Measurements from ENCODE around the gene SRGAP2C. TPM values are rescaled to one million over a fixed set of nuclear protein-coding genes. Genes with fewer than 3 reads are reported as not detected.
"Not testable (repeated sequence)": the region's sequence is repeated elsewhere in the genome, so short reads cannot be mapped to it uniquely, and the experiment has no call there.

SRGAP2C gene
- total RNA-seq, 1 donor from 2014 or later, result 34.2 TPM

GRCh38 chr1:121161199-121161901 lies 23.4 kb upstream of the SRGAP2C start:
- H3K4me1 Mint-ChIP-seq (ENCODE audit: low read depth); H3K27ac Mint-ChIP-seq (ENCODE audit: unreplicated experiment); H3K9me3 Mint-ChIP-seq (ENCODE audit: low read depth); H3K4me3 Mint-ChIP-seq (ENCODE audit: unreplicated experiment); H3K27me3 Mint-ChIP-seq (ENCODE audit: low read depth); H3K36me3 Mint-ChIP-seq (ENCODE audit: low read depth); DNase-seq (ENCODE audit: low spot score): not testable (repeated sequence)

GRCh38 chr1:121163850-121164757 lies 20.7 kb upstream of the SRGAP2C start:
- H3K4me1 Mint-ChIP-seq (ENCODE audit: low read depth); H3K27ac Mint-ChIP-seq (ENCODE audit: unreplicated experiment); DNase-seq (ENCODE audit: low spot score); H3K27me3 Mint-ChIP-seq (ENCODE audit: low read depth); H3K36me3 Mint-ChIP-seq (ENCODE audit: low read depth); H3K4me3 Mint-ChIP-seq (ENCODE audit: unreplicated experiment); H3K9me3 Mint-ChIP-seq (ENCODE audit: low read depth): not testable (repeated sequence)

GRCh38 chr1:121165296-121165695 lies 19.5 kb upstream of the SRGAP2C start:
- not testable (repeated sequence) for H3K36me3 Mint-ChIP-seq (ENCODE audit: low read depth); H3K27me3 Mint-ChIP-seq (ENCODE audit: low read depth); H3K27ac Mint-ChIP-seq (ENCODE audit: unreplicated experiment); DNase-seq (ENCODE audit: low spot score); H3K4me1 Mint-ChIP-seq (ENCODE audit: low read depth); H3K4me3 Mint-ChIP-seq (ENCODE audit: unreplicated experiment); H3K9me3 Mint-ChIP-seq (ENCODE audit: low read depth)

GRCh38 chr1:121167225-121167738 lies 17.5 kb upstream of the SRGAP2C start:
- not testable (repeated sequence) for H3K4me1 Mint-ChIP-seq (ENCODE audit: low read depth)

GRCh38 chr1:121168152-121168668 lies 16.6 kb upstream of the SRGAP2C start:
- not testable (repeated sequence) for H3K27me3 Mint-ChIP-seq (ENCODE audit: low read depth); H3K27ac Mint-ChIP-seq (ENCODE audit: unreplicated experiment); H3K9me3 Mint-ChIP-seq (ENCODE audit: low read depth); H3K4me3 Mint-ChIP-seq (ENCODE audit: unreplicated experiment); DNase-seq (ENCODE audit: low spot score); H3K36me3 Mint-ChIP-seq (ENCODE audit: low read depth); H3K4me1 Mint-ChIP-seq (ENCODE audit: low read depth)

More at GRCh38 chr1:121167225-121167738, 17.5 kb upstream of the SRGAP2C start:
- not testable (repeated sequence) for H3K9me3 Mint-ChIP-seq (ENCODE audit: low read depth); H3K27me3 Mint-ChIP-seq (ENCODE audit: low read depth); DNase-seq (ENCODE audit: low spot score); H3K4me3 Mint-ChIP-seq (ENCODE audit: unreplicated experiment); H3K27ac Mint-ChIP-seq (ENCODE audit: unreplicated experiment); H3K36me3 Mint-ChIP-seq (ENCODE audit: low read depth)

GRCh38 chr1:121176649-121177048 lies 8.1 kb upstream of the SRGAP2C start:
- H3K4me3 Mint-ChIP-seq (ENCODE audit: unreplicated experiment); H3K36me3 Mint-ChIP-seq (ENCODE audit: low read depth); H3K27me3 Mint-ChIP-seq (ENCODE audit: low read depth); DNase-seq (ENCODE audit: low spot score); H3K9me3 Mint-ChIP-seq (ENCODE audit: low read depth); H3K4me1 Mint-ChIP-seq (ENCODE audit: low read depth); H3K27ac Mint-ChIP-seq (ENCODE audit: unreplicated experiment): not testable (repeated sequence)

- H3K27me3 Mint-ChIP-seq (ENCODE audit: low read depth); H3K4me1 Mint-ChIP-seq (ENCODE audit: low read depth); H3K9me3 Mint-ChIP-seq (ENCODE audit: low read depth); H3K36me3 Mint-ChIP-seq (ENCODE audit: low read depth); H3K4me3 Mint-ChIP-seq (ENCODE audit: unreplicated experiment); H3K27ac Mint-ChIP-seq (ENCODE audit: unreplicated experiment); DNase-seq (ENCODE audit: low spot score): not testable (repeated sequence)
Measured at GRCh38 chr1:121178197-121178596, 6.6 kb upstream of the SRGAP2C start.

GRCh38 chr1:121183867-121184266 lies 908 bp upstream of the SRGAP2C start:
- H3K27me3 Mint-ChIP-seq (ENCODE audit: low read depth); H3K9me3 Mint-ChIP-seq (ENCODE audit: low read depth); DNase-seq (ENCODE audit: low spot score); H3K4me1 Mint-ChIP-seq (ENCODE audit: low read depth); H3K27ac Mint-ChIP-seq (ENCODE audit: unreplicated experiment); H3K36me3 Mint-ChIP-seq (ENCODE audit: low read depth): not testable (repeated sequence)
- peak overlapping the region; percentile 28 for H3K4me3 Mint-ChIP-seq (ENCODE audit: unreplicated experiment)

- peak overlapping the region; percentile 80 for H3K4me3 Mint-ChIP-seq (ENCODE audit: unreplicated experiment)
- not testable (repeated sequence) for H3K27me3 Mint-ChIP-seq (ENCODE audit: low read depth); H3K36me3 Mint-ChIP-seq (ENCODE audit: low read depth); H3K9me3 Mint-ChIP-seq (ENCODE audit: low read depth); DNase-seq (ENCODE audit: low spot score); H3K4me1 Mint-ChIP-seq (ENCODE audit: low read depth)
- peak overlapping the region; percentile 93 for H3K27ac Mint-ChIP-seq (ENCODE audit: unreplicated experiment)
Measured at GRCh38 chr1:121185140-121185708, 449 bp downstream of the SRGAP2C start.

GRCh38 chr1:121186191-121186590 lies 1.4 kb downstream of the SRGAP2C start:
- H3K4me1 Mint-ChIP-seq (ENCODE audit: low read depth); DNase-seq (ENCODE audit: low spot score); H3K9me3 Mint-ChIP-seq (ENCODE audit: low read depth); H3K4me3 Mint-ChIP-seq (ENCODE audit: unreplicated experiment); H3K36me3 Mint-ChIP-seq (ENCODE audit: low read depth); H3K27ac Mint-ChIP-seq (ENCODE audit: unreplicated experiment); H3K27me3 Mint-ChIP-seq (ENCODE audit: low read depth): not testable (repeated sequence)

GRCh38 chr1:121187914-121188313 lies 3.1 kb downstream of the SRGAP2C start:
- H3K9me3 Mint-ChIP-seq (ENCODE audit: low read depth); DNase-seq (ENCODE audit: low spot score); H3K4me1 Mint-ChIP-seq (ENCODE audit: low read depth); H3K36me3 Mint-ChIP-seq (ENCODE audit: low read depth); H3K27me3 Mint-ChIP-seq (ENCODE audit: low read depth); H3K27ac Mint-ChIP-seq (ENCODE audit: unreplicated experiment): not testable (repeated sequence)
- H3K4me3 Mint-ChIP-seq (ENCODE audit: unreplicated experiment), result peak overlapping the region; percentile 57

GRCh38 chr1:121192512-121192911 lies 7.7 kb downstream of the SRGAP2C start:
- not testable (repeated sequence) for H3K27me3 Mint-ChIP-seq (ENCODE audit: low read depth); H3K4me1 Mint-ChIP-seq (ENCODE audit: low read depth); H3K27ac Mint-ChIP-seq (ENCODE audit: unreplicated experiment); DNase-seq (ENCODE audit: low spot score); H3K4me3 Mint-ChIP-seq (ENCODE audit: unreplicated experiment); H3K9me3 Mint-ChIP-seq (ENCODE audit: low read depth); H3K36me3 Mint-ChIP-seq (ENCODE audit: low read depth)

All from chondrocyte (in vitro differentiated cells).